T-helper 9 cell (primary cell): ENCODE results near the gene TLK1.
"Not testable (repeated sequence)": the region's sequence is repeated elsewhere in the genome, so short reads cannot be mapped to it uniquely, and the experiment has no call there.

ENCODE experiments used
- DNase-seq: peaks from one replicate; pipeline ENCODE4 v3.0.0-alpha.2; 2020

The TLK1 gene

DNA sequence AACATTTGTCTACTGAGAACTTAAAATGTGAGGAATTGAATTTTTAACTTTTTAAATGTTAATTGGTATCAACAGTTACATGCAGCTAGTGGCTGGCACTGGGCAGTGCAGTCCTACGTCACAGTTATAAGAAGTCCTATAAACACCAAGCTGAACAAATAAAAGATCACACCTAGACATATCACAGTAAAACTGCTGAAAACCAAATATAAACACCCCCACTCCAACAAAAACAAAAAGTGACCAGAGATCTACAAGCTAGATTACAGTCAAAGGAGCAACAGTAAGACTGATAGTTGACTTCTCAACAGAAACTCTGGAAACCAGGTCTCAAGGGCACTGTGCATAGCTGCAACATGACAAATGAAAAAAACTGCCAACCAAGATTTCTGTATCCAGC lies 19.4 kb downstream of the TLK1 start:
- DNase-seq, result no peak

DNA sequence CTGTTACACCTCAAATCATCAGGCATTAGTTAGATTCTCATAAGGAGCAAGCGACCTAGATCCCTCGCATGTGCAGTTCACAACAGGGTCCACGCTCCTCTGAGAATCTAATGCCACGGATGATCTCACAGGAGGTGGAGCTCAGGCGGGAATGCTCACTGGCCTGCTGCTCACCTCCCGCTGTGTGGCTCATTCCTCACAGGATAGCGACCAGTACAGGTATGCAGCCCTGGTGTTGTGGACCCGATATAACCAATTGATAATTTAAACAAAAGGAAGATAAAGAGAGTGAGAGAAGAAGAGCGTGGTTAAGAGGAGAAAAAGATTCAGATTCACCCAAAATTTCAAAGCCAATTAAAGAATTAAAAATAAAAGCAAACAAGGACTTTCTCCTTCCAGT lies 20.8 kb downstream of the TLK1 start:
- no peak for DNase-seq

DNA sequence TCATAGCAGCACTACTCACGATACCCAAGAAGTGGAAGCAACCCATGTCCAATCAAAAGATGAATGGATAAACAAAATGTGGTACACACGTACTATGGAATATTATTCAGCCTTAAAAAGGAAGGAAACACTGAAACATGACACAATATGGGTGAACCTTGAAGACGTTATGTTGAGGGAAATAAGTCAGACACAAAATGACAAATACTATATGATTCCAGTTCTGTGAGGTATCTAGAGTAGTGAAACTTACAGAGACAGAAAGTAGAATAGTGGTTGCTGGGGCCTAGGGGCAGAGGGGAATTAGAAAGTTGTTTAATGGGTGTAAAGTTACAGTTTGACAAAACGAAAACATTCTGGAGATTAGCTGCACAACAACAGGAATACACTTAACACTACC lies 24.7 kb downstream of the TLK1 start:
- DNase-seq, result no peak

GRCh38 chr2:171134624-171135230 lies 26.0 kb downstream of the TLK1 start:
- DNase-seq, result no peak

GRCh38 chr2:171132086-171132485 lies 28.6 kb downstream of the TLK1 start:
- no peak for DNase-seq

DNA sequence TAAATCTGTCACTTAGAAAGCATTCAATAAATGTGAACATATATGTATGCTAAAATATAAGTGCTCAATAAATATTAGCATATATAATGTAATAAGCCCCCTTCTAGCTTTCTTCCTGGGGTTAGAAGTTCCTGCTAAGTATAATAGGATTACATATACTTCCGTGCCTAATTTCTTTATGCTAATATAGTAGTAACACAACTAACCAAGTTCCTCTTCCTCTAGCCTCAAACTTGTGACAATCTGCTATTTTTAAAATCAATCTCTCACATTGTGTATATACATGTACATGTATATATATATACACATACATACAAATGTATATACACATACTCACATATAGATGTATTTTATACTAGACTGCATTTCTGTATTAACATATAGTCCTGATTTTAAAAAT lies 32.2 kb downstream of the TLK1 start:
- DNase-seq, result no peak

- no peak for DNase-seq
These were observed 36.2 kb downstream of the TLK1 start for GRCh38 chr2:171124541-171124940.

- no peak for DNase-seq
These were observed 51.1 kb downstream of the TLK1 start for GRCh38 chr2:171109571-171109970.

DNA sequence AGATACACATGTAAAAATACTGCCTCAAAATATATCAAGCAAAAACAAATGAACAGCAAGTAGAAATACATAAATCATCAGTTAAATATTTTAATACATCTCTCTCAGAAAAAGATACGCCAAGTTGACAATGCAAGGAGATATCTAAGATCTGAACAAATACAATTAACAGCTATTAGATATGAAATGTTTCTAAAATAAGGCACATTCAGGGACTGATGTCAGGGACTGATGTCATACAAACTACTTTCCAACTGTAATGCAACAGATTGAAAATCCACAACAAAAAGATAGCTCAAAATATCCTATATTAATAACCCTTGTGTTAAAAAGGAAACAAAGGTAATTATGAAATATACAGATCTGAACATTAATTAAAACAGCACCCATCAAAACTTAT lies 51.7 kb downstream of the TLK1 start:
- no peak for DNase-seq

GRCh38 chr2:171107803-171108202 lies 52.9 kb downstream of the TLK1 start:
- DNase-seq, result no peak

DNA sequence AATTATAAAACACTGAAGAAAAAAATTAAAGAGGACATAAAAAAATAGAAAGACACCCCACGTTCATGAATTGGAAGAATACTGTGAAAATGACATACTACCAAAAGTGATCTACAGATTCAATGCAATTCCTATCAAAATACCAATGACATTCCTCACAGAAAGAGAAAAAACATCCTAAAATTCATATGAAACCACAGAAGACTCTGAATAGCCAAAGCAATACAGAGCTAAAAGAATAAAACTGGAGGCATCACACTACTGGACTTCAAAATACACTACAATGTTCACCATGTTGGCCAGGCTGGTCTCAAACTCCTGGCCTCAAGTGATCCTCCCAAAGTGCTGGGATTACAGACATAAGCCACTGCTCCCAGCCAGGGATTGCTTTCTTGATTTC lies 56.3 kb downstream of the TLK1 start:
- no peak for DNase-seq

DNA sequence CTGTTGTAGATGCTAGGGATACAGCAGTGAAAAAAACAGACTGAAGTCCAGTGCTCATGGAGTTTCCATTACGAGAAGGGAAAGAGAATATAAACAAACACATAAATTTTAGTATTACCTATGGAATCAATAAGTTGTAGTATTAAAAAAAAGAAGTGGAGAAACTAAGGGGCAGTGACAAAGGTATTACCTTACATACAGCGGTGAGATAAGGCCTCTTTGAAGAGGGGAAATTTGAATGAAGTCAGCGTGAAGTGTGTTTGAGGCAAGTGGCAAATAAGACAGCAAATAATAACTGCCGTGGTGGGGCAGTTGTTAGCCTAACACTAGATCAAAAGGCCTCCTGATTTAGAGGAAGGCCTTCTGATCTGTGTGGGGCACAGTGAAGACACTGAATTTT lies 57.9 kb downstream of the TLK1 start:
- DNase-seq, result no peak

GRCh38 chr2:171100370-171100769 lies 60.3 kb downstream of the TLK1 start:
- no peak for DNase-seq

DNA sequence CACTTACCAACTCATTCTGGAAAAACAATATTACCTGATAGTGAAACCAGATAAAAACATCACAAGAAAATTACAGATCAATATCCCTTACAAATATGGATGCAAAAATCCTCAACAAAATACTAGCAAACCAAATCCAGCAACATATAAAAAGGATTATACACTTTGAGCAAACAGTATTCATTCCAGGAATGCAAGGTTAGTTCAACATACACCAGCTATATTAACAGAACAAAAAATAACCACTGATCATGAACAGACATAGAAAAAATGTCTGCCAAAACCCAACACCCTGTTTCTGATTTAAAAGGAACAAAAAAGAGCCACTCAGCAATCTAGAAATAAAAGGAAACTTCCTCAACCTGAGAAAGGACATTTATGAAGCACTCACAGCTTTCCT lies 62.1 kb downstream of the TLK1 start:
- DNase-seq, result no peak

DNA sequence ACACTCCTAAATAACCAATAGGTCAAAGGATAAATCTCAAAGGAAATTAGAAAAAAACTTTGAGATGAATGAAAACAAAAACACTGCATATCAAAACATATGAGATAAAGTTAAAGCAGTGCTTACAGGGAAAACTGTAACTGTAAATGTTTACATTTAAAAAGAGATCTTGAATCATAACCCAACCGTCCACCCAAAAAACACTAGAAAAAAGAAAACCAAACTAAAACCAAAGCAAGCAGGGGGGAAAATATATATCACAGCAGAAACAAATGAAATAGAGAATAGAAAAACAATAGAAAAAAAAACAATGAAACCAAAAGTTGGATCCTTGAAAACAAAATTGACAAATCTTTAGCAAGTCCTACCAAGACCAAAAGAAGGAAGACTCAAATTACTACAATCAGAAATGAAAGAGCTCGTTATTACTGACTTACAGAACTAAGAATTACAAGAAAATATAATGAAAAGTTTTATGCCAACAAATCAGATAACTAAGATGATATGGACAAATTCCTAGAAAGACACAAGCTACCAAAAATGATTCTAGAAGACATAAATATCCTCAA lies 65.6 kb downstream of the TLK1 start:
- no peak for DNase-seq

DNA sequence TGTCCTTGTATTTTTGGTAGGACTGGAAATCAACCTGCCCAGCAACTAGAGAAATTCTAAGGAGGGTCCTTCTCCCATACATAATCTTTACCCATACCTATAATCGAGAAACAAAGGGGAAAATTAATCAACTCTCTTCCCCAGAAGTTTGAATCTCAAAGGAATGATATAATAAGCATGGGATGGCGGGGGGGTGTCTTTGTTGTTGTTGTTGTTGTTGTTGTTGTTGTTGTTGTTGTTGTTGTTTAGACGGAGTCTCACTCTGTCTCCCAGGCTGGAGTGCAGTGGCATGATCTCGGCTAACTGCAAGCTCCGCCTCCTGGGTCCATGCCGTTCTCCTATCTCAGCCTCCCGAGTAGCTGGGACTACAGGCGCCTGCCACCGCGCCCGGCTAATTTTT lies 69.2 kb downstream of the TLK1 start:
- not testable (repeated sequence) for DNase-seq

GRCh38 chr2:171089489-171089888 lies 71.2 kb downstream of the TLK1 start:
- no peak for DNase-seq

- DNase-seq, result no peak
These were observed 72.4 kb downstream of the TLK1 start for GRCh38 chr2:171088057-171088834.

- no peak for DNase-seq
These were observed 73.1 kb downstream of the TLK1 start for GRCh38 chr2:171087547-171087946.

DNA sequence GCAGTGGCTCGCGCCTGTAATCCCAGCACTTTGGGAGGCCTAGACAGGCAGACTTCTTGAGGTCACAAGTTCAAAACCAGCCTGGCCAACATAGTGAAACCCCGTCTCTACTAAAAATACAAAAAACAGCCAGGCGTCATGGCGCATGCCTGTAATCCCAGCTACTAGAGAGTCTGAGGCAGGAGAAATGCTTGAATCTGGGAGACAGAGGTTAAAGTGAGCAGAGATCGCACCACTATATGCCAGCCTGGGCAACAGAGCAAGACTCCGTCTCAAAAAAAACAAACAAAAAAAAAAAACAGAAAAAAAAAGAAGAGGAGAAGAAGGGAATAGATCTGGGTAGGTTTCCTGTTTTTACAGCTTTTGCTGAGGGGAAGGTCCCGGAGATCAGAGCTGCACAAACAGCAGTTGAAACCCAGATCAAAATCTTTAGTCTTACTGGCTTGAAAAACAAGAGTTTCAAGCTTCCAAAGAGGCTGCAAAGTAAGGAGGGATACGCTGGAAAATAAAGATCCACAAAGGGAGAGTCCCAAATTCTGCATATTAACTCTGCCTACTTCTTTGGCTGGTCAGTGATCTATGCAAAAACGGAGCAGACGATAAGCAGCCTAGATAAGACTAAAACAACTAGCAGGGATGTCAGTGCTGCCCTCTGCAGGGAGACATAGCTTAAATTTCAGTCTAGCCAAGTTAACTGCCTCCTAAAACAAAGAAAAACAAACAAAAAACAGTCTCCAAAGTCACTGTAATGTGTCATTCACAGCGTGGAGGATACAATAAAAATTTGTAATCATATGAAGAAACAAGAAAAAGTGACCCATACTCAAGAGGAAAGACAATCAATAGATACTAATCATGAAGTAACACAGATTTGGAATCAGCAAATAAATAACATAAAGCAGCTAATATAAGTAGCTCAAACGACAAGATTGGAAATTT lies 74.1 kb downstream of the TLK1 start:
- peak; percentile 20 for DNase-seq

DNA sequence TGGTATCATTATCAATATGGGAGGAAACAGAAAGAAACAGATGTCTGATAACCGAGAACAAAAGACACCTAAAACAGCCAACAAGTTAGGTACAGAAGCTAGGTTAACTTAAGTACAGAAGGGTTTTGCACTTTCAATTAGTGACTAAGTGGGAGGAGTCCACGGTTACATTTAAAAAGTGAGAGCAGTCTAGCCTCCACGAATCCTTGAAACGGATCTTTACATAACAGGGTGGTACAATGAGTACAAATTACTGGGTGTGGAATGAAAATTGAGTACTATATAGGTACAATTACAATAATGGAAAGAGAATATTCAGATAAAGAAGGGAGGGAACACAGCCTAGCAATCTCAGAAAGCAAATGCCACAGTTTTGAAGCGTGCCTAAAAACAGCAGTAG lies 76.6 kb downstream of the TLK1 start:
- DNase-seq, result no peak

- DNase-seq, result no peak
These were observed 77.2 kb downstream of the TLK1 start for GRCh38 chr2:171083451-171083850.

- DNase-seq, result no peak
These were observed 79.0 kb downstream of the TLK1 start for GRCh38 chr2:171081649-171082111.
